M059J (cell line): ENCODE measurements around the gene ATP9B. TPM values are rescaled to one million over a fixed set of nuclear protein-coding genes. Genes with fewer than 3 reads are reported as not detected.

Experiments used
- DNase-seq: peaks from one replicate; pipeline ENCODE4 v3.0.0-alpha.2; 2012; ENCODE audit warnings: low read depth
- total RNA-seq: library from RNA; depleted of rRNA; stranded (reverse); fragments of >200 nt; shearing (Covaris generic); gene quantifications from 2 replicates; pipeline ENCODE4 v1.2.3, GENCODE V29; 2014

Gene ATP9B
- total RNA-seq, 1 experiment from 2014 or later, result 10.8 TPM

DNA sequence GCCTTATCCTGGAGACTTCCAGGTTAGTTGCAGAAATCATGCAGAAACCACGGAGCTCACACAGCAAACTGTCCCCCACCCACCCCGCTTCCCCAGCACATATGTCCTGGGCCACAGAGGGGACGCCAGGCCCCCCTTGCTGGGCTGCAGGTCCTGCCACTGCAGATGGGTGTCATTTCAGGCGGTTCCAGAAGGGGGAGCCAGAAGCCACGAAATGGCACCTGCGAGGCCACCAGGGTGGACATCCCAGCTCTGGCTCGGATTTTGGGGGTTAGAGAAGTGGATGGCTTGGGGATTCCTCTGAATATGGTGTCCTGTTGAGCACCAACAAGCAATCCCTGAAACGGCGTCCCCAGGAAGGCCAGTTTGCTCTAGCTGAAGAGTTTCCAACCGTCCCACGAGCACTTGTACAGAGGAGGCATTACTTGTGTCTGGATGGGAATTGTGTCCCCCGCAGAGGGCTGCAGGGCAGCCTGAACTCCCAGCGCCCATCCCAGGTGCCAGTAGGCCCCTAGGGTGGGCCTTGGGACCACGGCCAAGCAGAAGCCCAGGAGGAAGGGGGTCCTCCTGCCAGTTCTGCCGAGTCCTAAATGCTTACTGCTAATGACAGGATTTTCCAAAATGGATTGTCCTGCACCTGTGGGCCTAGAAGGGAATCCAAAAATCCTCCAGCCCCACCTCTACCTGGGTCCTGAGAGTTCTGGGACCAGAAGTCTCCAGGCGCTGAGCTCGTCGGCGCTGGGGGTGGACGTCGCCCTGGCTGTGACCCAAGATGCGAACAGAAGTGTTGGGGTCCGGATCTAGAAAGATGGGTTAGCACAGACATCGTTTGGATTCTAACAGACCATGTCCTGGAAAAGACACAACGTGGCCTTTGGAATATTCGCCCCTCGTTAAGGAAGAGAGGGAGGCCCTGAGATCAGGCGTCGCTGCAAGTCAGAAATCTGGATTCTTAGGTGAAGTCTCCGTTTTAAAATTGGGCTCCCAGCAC, 311.9 kb downstream of the ATP9B start:
- peak; percentile 38 for DNase-seq

DNA sequence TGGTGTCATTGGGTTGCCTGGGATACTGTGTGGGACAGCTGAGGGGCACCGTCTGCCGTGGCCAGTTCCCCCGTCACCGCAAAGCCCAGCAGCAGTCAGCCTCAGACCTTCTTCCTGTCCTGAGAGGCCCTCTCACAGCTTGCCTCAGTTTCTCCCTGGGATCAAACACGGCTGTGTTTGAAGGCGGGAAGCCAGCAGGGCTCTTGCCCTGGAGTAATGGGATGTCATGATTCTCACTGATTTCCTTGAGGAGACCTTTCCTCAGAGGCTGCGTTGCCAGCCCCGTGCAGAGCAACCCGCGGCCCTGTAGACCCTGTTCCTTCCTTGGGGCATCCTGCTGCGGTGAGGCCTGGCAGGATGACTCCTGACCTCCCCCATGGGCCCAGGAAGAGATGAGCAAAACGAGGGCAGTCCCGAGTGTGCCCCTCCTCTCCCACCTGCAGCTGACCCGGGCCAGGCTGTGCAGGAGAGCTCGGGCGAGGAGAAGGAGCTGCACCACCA, 312.7 kb downstream of the ATP9B start:
- DNase-seq, result no peak

- no peak for DNase-seq
These were observed 313.6 kb downstream of the ATP9B start for GRCh38 chr18:79382681-79383387.

- no peak for DNase-seq
These were observed 314.3 kb downstream of the ATP9B start for GRCh38 chr18:79383388-79384056.

- DNase-seq, result peak; percentile 9
These were observed 315.1 kb downstream of the ATP9B start for GRCh38 chr18:79384151-79384807.

DNA sequence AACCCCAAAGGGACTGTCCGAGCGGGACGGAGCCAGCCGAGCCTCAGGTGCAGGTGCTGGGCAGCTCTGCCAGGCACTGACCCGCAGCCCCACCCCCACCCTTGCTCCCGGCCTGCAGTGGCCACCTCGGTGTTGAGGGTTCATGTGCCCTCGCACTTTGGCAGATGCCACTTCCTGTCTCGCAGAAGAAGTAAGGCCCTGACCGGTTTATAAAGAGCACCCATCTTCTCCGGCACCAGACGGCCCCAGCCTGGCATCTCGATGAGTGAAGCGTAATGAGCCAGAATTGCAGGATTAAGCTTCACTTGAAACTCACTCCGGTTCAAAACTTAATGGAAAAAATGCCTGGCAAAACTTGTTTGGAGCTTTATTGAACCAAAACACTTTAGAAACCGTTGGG, 315.6 kb downstream of the ATP9B start:
- no peak for DNase-seq

GRCh38 chr18:79385326-79385707, 316.1 kb downstream of the ATP9B start:
- no peak for DNase-seq

- no peak for DNase-seq
These were observed 316.6 kb downstream of the ATP9B start for GRCh38 chr18:79385708-79386341.

DNA sequence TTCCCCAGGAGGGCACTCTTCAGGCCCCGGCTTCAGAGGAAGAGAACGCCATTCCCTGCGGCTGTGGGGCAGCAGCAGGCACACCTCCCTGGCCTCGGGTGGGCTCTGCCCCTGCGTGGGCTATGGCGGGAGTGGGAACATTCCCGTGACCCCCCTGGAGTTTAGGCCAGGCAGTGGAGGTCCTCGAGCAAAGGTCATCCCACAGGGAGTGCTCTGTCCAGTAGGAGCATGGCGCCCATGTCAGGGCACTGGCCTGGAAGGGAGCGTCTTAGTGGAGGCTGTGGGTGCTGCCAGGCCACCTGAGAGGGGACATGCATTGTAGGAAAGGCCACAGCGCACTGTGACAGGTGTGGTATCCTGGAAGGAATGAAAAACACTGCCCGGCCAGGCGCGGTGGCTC, 317.4 kb downstream of the ATP9B start:
- no peak for DNase-seq

- DNase-seq, result no peak
These were observed 318.0 kb downstream of the ATP9B start for GRCh38 chr18:79387214-79387613.

DNA sequence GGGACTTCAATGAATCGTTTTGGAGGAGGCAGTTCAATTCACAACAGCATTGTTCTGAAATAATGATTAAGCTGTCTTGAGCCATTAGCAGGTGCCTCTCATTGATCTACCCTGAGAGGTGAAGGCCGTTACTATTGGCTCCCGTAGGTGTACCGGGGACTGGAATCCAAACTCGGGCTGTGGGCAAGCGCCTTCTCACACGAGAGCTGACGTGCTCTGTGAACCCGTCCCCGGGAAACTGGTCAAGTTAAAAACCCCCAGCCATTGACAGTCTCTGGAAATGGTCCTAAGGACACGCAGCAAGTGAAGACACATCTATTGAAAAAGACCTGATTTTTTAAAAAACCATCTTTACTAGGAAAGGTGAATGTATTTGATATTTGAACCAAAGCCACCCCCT, 318.4 kb downstream of the ATP9B start:
- no peak for DNase-seq

- no peak for DNase-seq
These were observed 318.8 kb downstream of the ATP9B start for GRCh38 chr18:79388043-79388442.

DNA sequence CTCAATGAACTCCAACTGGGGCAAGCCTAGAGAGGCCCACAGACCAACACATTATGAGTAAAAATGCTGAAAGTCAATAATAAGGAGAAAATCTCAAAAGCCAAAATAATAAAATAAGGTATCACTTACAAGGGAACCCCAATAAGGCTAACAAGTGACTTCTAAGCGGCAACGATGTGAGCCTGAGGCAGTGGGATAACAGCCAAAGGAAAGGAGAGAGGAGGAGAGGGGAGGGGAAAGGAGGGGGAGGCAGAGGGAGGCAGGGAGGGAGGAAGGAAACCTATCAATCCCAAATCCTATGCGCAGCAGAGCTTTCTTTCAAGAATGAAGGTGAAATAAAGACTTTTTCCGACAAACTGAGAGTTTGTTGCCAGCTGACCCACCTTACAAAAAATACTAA, 320.5 kb downstream of the ATP9B start:
- DNase-seq, result peak; percentile 12

GRCh38 chr18:79392226-79392625, 323.0 kb downstream of the ATP9B start:
- no peak for DNase-seq

- DNase-seq, result no peak
These were observed 324.0 kb downstream of the ATP9B start for GRCh38 chr18:79393181-79393634.

DNA sequence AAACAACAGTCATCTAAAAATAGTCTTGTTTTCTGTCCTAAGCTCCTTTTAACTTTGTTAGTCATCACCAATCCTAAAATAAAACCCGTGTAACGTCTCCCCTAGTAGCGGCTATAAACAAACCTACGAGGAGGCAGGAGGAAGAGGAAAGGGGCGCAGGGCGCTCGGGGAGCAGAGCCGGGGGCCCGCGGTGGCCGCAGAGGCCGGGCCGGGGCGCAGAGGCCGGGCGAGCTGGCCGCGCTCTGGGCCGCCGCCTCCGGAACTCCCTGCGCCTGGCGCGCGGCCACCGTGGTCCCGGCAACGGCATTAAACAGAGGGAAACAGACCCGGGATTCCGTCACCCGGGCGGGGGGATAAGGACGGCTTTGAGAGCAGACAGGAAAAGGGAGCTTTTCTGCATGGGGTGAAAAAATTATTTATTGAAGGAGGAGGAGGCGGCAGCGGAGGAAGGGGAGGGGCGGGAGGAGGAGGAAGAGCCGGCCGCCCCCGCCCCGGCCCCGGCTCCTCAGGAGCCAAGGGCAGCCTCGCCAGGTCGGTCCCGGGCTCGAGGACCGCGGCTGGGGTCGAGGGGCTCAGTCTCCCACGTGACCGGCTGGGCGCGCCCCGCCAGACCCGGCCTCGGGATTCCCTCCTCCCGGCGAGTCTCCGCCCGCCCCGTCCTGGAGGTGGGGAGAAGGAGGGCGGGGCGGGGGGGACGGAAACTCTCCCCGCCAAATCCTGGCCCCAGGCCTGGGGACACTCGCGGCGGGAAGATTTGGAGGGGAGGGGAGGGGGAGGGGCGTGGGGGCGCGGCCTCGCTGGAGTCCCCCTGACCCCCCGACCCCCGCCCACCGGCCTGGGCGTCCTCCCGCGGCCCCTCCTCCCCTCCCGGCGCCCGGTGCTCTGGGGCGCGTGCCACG, 324.7 kb downstream of the ATP9B start:
- peak; percentile 86 for DNase-seq

GRCh38 chr18:79394534-79395307, 325.5 kb downstream of the ATP9B start:
- peak; percentile 36 for DNase-seq

DNA sequence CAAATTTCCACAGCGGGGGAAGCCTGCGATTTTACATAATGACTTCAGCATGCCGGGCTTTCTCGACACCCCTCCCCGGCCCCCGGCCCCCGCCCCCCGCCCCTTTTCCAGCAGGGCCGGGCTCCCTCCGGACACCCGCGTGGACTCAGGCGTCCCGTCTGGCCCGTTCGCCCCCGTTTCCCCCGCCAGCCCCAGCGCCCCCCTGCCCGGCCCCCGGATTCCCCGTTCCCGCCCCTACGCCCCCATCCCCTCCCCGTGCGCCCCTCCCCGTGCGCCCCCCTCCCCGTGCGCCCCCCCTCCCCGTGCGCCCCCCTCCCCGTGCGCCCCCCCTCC, 326.1 kb downstream of the ATP9B start:
- DNase-seq, result no peak

- DNase-seq, result peak; percentile 51
These were observed 326.7 kb downstream of the ATP9B start, which contains the start of gene NFATC1 for GRCh38 chr18:79395761-79396404. Gene NFATC1, plus strand, starts transcription at chr18:79395930. Its CDS starts 295 bp downstream, at chr18:79396225.
